ENCODE results near the gene PTPRG.
A peak's percentile ranks its signal among the peaks of the same experiment; 100 is the strongest.

PTPRG gene

DNA sequence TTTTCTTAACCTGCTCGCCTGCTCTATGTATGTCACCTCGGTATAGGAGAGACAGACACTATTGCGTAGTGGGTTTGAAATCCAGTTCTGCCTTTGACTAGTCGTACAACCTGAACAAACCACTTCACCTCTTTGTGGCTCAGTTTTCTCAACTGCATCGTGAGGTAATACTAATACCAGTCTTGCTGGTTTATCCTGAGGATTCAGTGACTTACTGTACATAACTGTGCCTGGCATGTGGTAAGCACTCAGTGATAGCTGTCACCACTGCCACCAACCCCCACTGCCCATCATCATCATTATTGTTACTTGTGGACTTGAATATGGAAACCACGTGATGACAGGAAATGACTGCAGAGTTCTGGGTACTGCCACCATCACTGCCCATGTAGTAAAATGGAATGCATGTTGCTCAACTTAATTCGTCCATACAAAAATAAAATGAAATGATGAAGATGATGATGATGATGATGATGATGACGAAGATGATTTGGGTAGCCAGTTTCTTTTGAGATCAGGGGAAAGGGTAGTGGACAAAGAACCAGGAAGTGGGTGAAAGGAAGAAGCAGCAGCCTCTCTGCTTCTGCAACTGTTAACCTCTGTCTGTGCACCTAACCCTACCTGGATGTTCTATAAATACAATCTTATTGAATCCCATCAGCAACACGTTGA, 583.9 kb downstream of the PTPRG start:
- TF ChIP-seq, protein P1, sequence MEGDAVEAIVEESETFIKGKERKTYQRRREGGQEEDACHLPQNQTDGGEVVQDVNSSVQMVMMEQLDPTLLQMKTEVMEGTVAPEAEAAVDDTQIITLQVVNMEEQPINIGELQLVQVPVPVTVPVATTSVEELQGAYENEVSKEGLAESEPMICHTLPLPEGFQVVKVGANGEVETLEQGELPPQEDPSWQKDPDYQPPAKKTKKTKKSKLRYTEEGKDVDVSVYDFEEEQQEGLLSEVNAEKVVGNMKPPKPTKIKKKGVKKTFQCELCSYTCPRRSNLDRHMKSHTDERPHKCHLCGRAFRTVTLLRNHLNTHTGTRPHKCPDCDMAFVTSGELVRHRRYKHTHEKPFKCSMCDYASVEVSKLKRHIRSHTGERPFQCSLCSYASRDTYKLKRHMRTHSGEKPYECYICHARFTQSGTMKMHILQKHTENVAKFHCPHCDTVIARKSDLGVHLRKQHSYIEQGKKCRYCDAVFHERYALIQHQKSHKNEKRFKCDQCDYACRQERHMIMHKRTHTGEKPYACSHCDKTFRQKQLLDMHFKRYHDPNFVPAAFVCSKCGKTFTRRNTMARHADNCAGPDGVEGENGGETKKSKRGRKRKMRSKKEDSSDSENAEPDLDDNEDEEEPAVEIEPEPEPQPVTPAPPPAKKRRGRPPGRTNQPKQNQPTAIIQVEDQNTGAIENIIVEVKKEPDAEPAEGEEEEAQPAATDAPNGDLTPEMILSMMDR (conservative IDR thresholded peaks at IDR 0.05; ENCODE audit: low read length) = no peak
- no peak for TF ChIP-seq EZH2phosphoT487 (IDR thresholded peaks at IDR 0.05; ENCODE audit: borderline replicate concordance)
- peak overlapping the region; percentile 52; the same call in 1 of the 2 replicates for H2AFZ ChIP-seq (ENCODE audit: low read length)
- H3K4me1 ChIP-seq (ENCODE audit: insufficient read depth, low read length, poor library complexity, severe bottlenecking) = peaks cover 47% of the 10 kb centered on the region
- no peaks in the 10 kb centered on the region for H3K27me3 ChIP-seq (ENCODE audit: insufficient read depth, low read length, poor library complexity, severe bottlenecking)
- H3K9me2 ChIP-seq (replicated peaks; ENCODE audit: low read depth, low read length) = no peaks in the 10 kb centered on the region
- H3K79me2 ChIP-seq (ENCODE audit: insufficient read depth, low read length) = no peaks in the 10 kb centered on the region
- H3F3A ChIP-seq (ENCODE audit: low read depth) = no peaks in the 10 kb centered on the region; the same call in 1 of the 2 replicates
- H3K9me3 ChIP-seq (ENCODE audit: insufficient read depth, low read depth, low read length) = no peaks in the 10 kb centered on the region
- no peaks in the 10 kb centered on the region for H3K36me3 ChIP-seq (ENCODE audit: insufficient read depth, low read length)
- H3K4me3 ChIP-seq (ENCODE audit: low read length, poor library complexity, severe bottlenecking) = peak overlapping the region; percentile 54
- peak overlapping the region; percentile 71 for H3K4me2 ChIP-seq (ENCODE audit: low read depth, low read length, poor library complexity, severe bottlenecking)
- H3K9ac ChIP-seq (ENCODE audit: low read depth, low read length, poor library complexity, severe bottlenecking) = no peak overlapping the region
- no peaks in the 10 kb centered on the region for H4K20me1 ChIP-seq (ENCODE audit: insufficient read depth, low read length, poor library complexity, severe bottlenecking)

DNA sequence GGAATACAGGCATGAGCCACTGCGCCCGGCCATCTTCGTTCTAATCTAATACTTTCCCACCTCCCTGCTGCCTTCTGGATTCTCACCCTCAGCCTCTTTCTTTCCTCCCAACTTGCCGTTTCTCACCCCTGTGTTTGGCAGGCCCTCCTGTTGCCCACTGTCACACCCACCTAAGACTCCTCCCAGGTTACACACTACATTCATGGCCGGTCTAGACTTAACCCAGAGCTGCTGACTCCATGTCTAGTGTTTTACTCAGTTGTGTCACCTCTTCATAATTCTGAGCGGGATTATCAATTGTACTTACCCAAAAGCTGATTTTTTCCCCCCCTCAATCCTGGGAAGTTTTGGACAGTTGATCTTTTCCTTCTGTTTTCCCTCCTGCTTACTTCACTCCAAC, 588.2 kb downstream of the PTPRG start:
- Histone ChIP-seq H2AFZ (ENCODE audit: low read length) (no peak overlapping the region), H3K9ac (ENCODE audit: low read depth, low read length, poor library complexity, severe bottlenecking) (no peak overlapping the region), H4K20me1 (ENCODE audit: insufficient read depth, low read length, poor library complexity, severe bottlenecking) (no peaks in the 10 kb centered on the region), H3K79me2 (ENCODE audit: insufficient read depth, low read length) (no peaks in the 10 kb centered on the region), H3K36me3 (ENCODE audit: insufficient read depth, low read length) (no peaks in the 10 kb centered on the region), H3K4me1 (ENCODE audit: insufficient read depth, low read length, poor library complexity, severe bottlenecking) (peaks cover 30% of the 10 kb centered on the region), H3K9me2 (replicated peaks; ENCODE audit: low read depth, low read length) (no peaks in the 10 kb centered on the region), H3K4me3 (ENCODE audit: low read length, poor library complexity, severe bottlenecking) (no peak overlapping the region), H3K4me2 (ENCODE audit: low read depth, low read length, poor library complexity, severe bottlenecking) (no peak overlapping the region), H3K9me3 (ENCODE audit: insufficient read depth, low read depth, low read length) (no peaks in the 10 kb centered on the region), H3K27me3 (ENCODE audit: insufficient read depth, low read length, poor library complexity, severe bottlenecking) (no peaks in the 10 kb centered on the region), H3F3A (ENCODE audit: low read depth) (no peaks in the 10 kb centered on the region; the same call in 1 of the 2 replicates)
- TF ChIP-seq, protein P1 (conservative IDR thresholded peaks at IDR 0.05; ENCODE audit: low read length) = no peak
- no peak for TF ChIP-seq EZH2phosphoT487 (IDR thresholded peaks at IDR 0.05; ENCODE audit: borderline replicate concordance)

DNA sequence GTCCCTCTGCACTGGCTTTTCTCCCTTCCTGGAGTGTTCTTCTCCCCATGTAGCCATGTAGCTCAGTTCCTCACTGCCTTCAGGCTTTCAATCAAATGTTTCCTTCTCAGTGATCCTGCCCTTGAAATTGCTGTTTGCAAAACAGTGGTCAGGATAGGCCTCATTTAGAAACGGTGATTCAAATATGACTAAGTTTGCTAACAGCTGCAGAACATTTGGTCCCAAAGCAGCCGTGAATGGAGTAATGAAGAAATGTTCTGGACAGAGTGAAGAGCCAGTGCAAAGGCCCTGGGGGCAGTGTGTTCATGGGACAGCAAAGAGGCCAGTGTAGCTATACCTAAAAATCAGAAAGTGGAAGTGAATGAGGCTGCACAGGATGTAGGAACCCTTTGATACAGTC, 588.6 kb downstream of the PTPRG start:
- Histone ChIP-seq H3F3A (ENCODE audit: low read depth) (no peaks in the 10 kb centered on the region; the same call in 1 of the 2 replicates), H2AFZ (ENCODE audit: low read length) (no peak overlapping the region), H4K20me1 (ENCODE audit: insufficient read depth, low read length, poor library complexity, severe bottlenecking) (no peaks in the 10 kb centered on the region), H3K4me2 (ENCODE audit: low read depth, low read length, poor library complexity, severe bottlenecking) (no peak overlapping the region), H3K79me2 (ENCODE audit: insufficient read depth, low read length) (no peaks in the 10 kb centered on the region), H3K9ac (ENCODE audit: low read depth, low read length, poor library complexity, severe bottlenecking) (no peak overlapping the region), H3K4me1 (ENCODE audit: insufficient read depth, low read length, poor library complexity, severe bottlenecking) (peaks cover 28% of the 10 kb centered on the region), H3K36me3 (ENCODE audit: insufficient read depth, low read length) (no peaks in the 10 kb centered on the region), H3K9me3 (ENCODE audit: insufficient read depth, low read depth, low read length) (no peaks in the 10 kb centered on the region), H3K9me2 (replicated peaks; ENCODE audit: low read depth, low read length) (no peaks in the 10 kb centered on the region), H3K4me3 (ENCODE audit: low read length, poor library complexity, severe bottlenecking) (no peak overlapping the region), H3K27me3 (ENCODE audit: insufficient read depth, low read length, poor library complexity, severe bottlenecking) (no peaks in the 10 kb centered on the region)
- TF ChIP-seq, protein P1 (conservative IDR thresholded peaks at IDR 0.05; ENCODE audit: low read length) = no peak
- no peak for TF ChIP-seq EZH2phosphoT487 (IDR thresholded peaks at IDR 0.05; ENCODE audit: borderline replicate concordance)

Data from Loucy (cell line).